ENCODE measurements around the gene SLC2A5.

DNA sequence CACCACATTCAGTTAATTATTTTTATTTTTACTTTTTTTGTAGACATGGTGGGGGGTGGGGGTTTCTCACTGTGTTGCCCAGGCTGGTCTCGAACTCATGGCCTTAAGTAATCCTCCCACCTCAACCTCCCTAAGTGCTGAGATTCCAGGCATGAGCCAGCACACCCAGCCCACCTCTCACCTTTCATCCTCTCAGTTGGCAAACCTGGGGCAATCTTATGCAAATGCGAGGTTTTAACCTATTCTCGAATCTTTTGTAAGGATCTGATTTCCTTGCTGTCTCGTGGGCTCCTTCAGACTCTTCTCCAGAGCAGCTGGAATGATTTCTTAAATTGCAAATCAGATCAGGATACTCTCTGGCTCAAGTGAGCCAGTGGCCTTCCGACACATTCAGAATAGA lies 36.1 kb downstream of the SLC2A5 start:
- no peak for TF ChIP-seq ZNF274 (IDR thresholded peaks at IDR 0.05; ENCODE audit: low read depth, low read length)
- TF ChIP-seq YY1 (IDR thresholded peaks at IDR 0.05; ENCODE audit: insufficient read depth, insufficient read length), result no peak
